WTC11 (cell line): ENCODE measurements around the gene ANTXR1.

ENCODE experiments used
- ESRRA ChIP-seq: sonication (generic); formaldehyde crosslinking; IDR thresholded peaks from 2 replicates; pipeline ENCODE4 v1.8.1; 2022; ENCODE audit warnings: mild to moderate bottlenecking, missing genetic modification reagents, borderline replicate concordance
- FOXJ3 ChIP-seq: sonication (generic); formaldehyde crosslinking; IDR thresholded peaks from 2 replicates; pipeline ENCODE4 v1.9.0; 2021; ENCODE audit warnings: missing genetic modification reagents, mild to moderate bottlenecking, borderline replicate concordance
- TEAD4 ChIP-seq: sonication (generic); formaldehyde crosslinking; IDR thresholded peaks from 2 replicates; pipeline ENCODE4 v1.8.0; 2022; ENCODE audit warnings: mild to moderate bottlenecking, missing genetic modification reagents
- TF ChIP-seq, protein P1 (sequence below): fragments of 200-600 bp; IDR thresholded peaks from 2 replicates; pipeline ENCODE4 v1.8.0; 2022; ENCODE audit warnings: antibody characterized with exemption
- TF ChIP-seq, protein P2 (sequence below): sonication (generic); formaldehyde crosslinking; conservative IDR thresholded peaks from 2 replicates; pipeline ENCODE4 v1.8.1; 2023; ENCODE audit warnings: mild to moderate bottlenecking, low read depth, missing genetic modification reagents, moderate library complexity
- TF ChIP-seq, protein P3 (sequence below): sonication (generic); formaldehyde crosslinking; IDR thresholded peaks from 2 replicates; pipeline ENCODE4 v1.8.1; 2022; ENCODE audit warnings: low read depth, mild to moderate bottlenecking, moderate library complexity, missing genetic modification reagents, borderline replicate concordance
- TF ChIP-seq, protein P4 (sequence below): sonication (generic); formaldehyde crosslinking; IDR thresholded peaks from 2 replicates; pipeline ENCODE4 v1.8.0; 2022; ENCODE audit warnings: mild to moderate bottlenecking, missing genetic modification reagents

DNA sequence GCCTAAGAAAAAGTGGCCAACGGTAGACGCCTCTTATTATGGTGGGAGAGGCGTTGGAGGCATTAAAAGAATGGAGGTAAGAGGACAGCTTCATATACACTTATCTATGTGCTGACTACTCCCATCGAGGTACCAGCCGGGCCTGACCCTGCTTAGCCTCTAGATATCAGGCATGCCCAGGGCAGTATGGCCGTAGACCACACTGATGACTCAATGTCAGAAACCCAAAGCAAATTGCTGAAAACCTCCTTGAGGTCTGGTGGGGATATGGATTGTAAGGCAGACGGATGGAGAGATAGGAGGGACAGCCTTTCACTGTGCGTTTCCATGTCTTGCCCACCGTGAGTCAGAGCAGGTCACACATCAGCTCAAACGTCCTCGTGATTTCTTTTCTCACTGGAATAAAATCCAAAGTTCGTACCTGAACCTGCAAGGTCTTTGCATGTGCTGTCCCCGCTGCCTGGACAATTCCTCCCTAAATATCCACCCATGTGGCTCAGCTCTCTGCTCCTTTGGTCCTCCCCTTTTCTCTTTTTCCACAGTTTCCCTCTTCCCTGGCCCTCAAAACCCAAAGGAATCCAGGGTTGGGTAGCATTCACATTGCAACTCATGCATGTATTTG lies 168.9 kb downstream of the ANTXR1 start:
- TF ChIP-seq ESRRA (CRISPR knock-in tag) (no peak), FOXJ3 (CRISPR knock-in tag) (no peak), TEAD4 (no peak)
- TF ChIP-seq, protein P1, sequence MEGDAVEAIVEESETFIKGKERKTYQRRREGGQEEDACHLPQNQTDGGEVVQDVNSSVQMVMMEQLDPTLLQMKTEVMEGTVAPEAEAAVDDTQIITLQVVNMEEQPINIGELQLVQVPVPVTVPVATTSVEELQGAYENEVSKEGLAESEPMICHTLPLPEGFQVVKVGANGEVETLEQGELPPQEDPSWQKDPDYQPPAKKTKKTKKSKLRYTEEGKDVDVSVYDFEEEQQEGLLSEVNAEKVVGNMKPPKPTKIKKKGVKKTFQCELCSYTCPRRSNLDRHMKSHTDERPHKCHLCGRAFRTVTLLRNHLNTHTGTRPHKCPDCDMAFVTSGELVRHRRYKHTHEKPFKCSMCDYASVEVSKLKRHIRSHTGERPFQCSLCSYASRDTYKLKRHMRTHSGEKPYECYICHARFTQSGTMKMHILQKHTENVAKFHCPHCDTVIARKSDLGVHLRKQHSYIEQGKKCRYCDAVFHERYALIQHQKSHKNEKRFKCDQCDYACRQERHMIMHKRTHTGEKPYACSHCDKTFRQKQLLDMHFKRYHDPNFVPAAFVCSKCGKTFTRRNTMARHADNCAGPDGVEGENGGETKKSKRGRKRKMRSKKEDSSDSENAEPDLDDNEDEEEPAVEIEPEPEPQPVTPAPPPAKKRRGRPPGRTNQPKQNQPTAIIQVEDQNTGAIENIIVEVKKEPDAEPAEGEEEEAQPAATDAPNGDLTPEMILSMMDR = no peak
- TF ChIP-seq, protein P2, sequence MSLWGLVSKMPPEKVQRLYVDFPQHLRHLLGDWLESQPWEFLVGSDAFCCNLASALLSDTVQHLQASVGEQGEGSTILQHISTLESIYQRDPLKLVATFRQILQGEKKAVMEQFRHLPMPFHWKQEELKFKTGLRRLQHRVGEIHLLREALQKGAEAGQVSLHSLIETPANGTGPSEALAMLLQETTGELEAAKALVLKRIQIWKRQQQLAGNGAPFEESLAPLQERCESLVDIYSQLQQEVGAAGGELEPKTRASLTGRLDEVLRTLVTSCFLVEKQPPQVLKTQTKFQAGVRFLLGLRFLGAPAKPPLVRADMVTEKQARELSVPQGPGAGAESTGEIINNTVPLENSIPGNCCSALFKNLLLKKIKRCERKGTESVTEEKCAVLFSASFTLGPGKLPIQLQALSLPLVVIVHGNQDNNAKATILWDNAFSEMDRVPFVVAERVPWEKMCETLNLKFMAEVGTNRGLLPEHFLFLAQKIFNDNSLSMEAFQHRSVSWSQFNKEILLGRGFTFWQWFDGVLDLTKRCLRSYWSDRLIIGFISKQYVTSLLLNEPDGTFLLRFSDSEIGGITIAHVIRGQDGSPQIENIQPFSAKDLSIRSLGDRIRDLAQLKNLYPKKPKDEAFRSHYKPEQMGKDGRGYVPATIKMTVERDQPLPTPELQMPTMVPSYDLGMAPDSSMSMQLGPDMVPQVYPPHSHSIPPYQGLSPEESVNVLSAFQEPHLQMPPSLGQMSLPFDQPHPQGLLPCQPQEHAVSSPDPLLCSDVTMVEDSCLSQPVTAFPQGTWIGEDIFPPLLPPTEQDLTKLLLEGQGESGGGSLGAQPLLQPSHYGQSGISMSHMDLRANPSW (CRISPR knock-in tag) = no peak
- TF ChIP-seq, protein P3, sequence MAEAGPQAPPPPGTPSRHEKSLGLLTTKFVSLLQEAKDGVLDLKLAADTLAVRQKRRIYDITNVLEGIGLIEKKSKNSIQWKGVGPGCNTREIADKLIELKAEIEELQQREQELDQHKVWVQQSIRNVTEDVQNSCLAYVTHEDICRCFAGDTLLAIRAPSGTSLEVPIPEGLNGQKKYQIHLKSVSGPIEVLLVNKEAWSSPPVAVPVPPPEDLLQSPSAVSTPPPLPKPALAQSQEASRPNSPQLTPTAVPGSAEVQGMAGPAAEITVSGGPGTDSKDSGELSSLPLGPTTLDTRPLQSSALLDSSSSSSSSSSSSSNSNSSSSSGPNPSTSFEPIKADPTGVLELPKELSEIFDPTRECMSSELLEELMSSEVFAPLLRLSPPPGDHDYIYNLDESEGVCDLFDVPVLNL (CRISPR knock-in tag) = no peak
- TF ChIP-seq, protein P4, sequence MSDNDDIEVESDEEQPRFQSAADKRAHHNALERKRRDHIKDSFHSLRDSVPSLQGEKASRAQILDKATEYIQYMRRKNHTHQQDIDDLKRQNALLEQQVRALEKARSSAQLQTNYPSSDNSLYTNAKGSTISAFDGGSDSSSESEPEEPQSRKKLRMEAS = no peak
